GM12878 (cell line): ENCODE results near the gene COX17. TPM values are rescaled to one million over a fixed set of nuclear protein-coding genes. Genes with fewer than 3 reads are reported as not detected.

ENCODE experiments used
- ATAC-seq: fragments of 200-7000 bp; cut with Tn5 transposase; 3 replicates; pipeline ENCODE4 v1.9.1; 2020; ENCODE audit warnings: mild to moderate bottlenecking, moderate library complexity
- BruUV-seq: library from RNA; stranded (reverse); fragments of 400-500 nt; replicated peaks from 2 replicates; lab custom pipeline; 2021; lab: Mats Ljungman, UMichigan
- CTCF ChIA-PET: fragments of 300-600 bp; sonication (Branson Sonifier 250); formaldehyde crosslinking; extraction: SDS; loops from one replicate; lab custom pipeline; 2021; ENCODE audit warnings: inconsistent platforms; lab: Yijun Ruan, JAX
- POLR2A ChIA-PET: fragments of 350-600 bp; formaldehyde crosslinking; extraction: SDS; loops from one replicate; lab custom pipeline; 2021; ENCODE audit warnings: inconsistent platforms; lab: Charles Lee
- RAD21 ChIA-PET: fragments of 300-600 bp; sonication (Branson Sonifier 250); formaldehyde crosslinking; loops from one replicate; lab custom pipeline; 2023; ENCODE audit warnings: antibody characterized with exemption; ENCODE audit not compliant: unreplicated experiment; lab: Charles Lee
- SMC1A ChIA-PET: fragments of 300-600 bp; sonication (Branson Sonifier 250); formaldehyde crosslinking; loops from one replicate; lab custom pipeline; 2023; ENCODE audit not compliant: unreplicated experiment, uncharacterized antibody; lab: Charles Lee
- DNase-seq: peaks from one replicate; pipeline ENCODE4 v3.0.0-alpha.2; 2011; ENCODE audit warnings: low read depth, low spot score
- FAIRE-seq: peaks from 3 replicates; lab custom pipeline; 2011; peaks lifted over from hg19 to GRCh38; lab: Jason Lieb, UNC
- H2AFZ ChIP-seq: 2 replicates; pipeline ENCODE4 v1.6.0; 2011; ENCODE audit warnings: low read depth, low read length, control low read depth; ENCODE audit not compliant: control insufficient read depth
- H3K27ac ChIP-seq: 2 replicates; pipeline ENCODE4 v1.5.1; 2011; ENCODE audit warnings: control low read depth; ENCODE audit not compliant: control insufficient read depth, insufficient read depth
- H3K27me3 ChIP-seq, 2 experiments: replicated peaks in 1 of 2; 2 replicates each; pipeline versions ENCODE4 v1.6.0 to v1.6.1; 2011; ENCODE audit warnings: low read length in 1 of 2; ENCODE audit not compliant: control insufficient read depth in 2 of 2, insufficient read depth in 2 of 2
- H3K36me3 ChIP-seq, 2 experiments: 2 replicates each; pipeline ENCODE4 v1.5.1; 2011; ENCODE audit warnings: low read length in 1 of 2; ENCODE audit not compliant: control insufficient read depth in 2 of 2, insufficient read depth in 2 of 2
- H3K4me1 ChIP-seq: 2 replicates; pipeline ENCODE4 v1.6.1; 2011; ENCODE audit warnings: mild to moderate bottlenecking, low read length, moderate library complexity, mixed read lengths; ENCODE audit not compliant: control insufficient read depth, insufficient read depth
- H3K4me2 ChIP-seq: 2 replicates; pipeline ENCODE4 v1.6.0; 2011; ENCODE audit warnings: control low read depth; ENCODE audit not compliant: control insufficient read depth, insufficient read depth
- H3K4me3 ChIP-seq: fragments of 200-600 bp; sonication (generic); 2 replicates; pipeline ENCODE4 v1.5.1; 2016
- H3K79me2 ChIP-seq: 2 replicates; pipeline ENCODE4 v1.6.0; 2011; ENCODE audit warnings: low read length; ENCODE audit not compliant: control insufficient read depth, insufficient read depth
- H3K9ac ChIP-seq: 2 replicates; pipeline ENCODE4 v1.8.0; 2011; ENCODE audit warnings: low read length, control low read depth, mixed read lengths; ENCODE audit not compliant: control insufficient read depth, insufficient read depth
- H3K9me3 ChIP-seq: replicated peaks from 3 replicates; pipeline ENCODE4 v1.5.1; 2011; ENCODE audit warnings: mild to moderate bottlenecking, low read length; ENCODE audit not compliant: control insufficient read depth, insufficient read depth
- H4K20me1 ChIP-seq: 2 replicates; pipeline ENCODE4 v1.6.0; 2011; ENCODE audit not compliant: control insufficient read depth, insufficient read depth
- BACH1 ChIP-seq: fragments of 450-650 bp; IDR thresholded peaks from 2 replicates; pipeline ENCODE4 v1.6.1; 2017; ENCODE audit warnings: mild to moderate bottlenecking, borderline replicate concordance
- JUND ChIP-seq: IDR thresholded peaks from 2 replicates; pipeline ENCODE4 v1.6.1; 2012; ENCODE audit warnings: low read depth, mild to moderate bottlenecking, low read length, improper control_type of control experiment, moderate library complexity
- MXI1 ChIP-seq: fragments of 150-350 bp; IDR thresholded peaks from 2 replicates; pipeline ENCODE4 v1.6.1; 2011; ENCODE audit warnings: low read depth, mild to moderate bottlenecking, inconsistent platforms, low read length, improper control_type of control experiment
- SP1 ChIP-seq: IDR thresholded peaks from one replicate; pipeline ENCODE4 v1.6.1; 2011; ENCODE audit warnings: low read depth, low read length
- TARDBP ChIP-seq: IDR thresholded peaks from 2 replicates; pipeline ENCODE4 v1.6.1; 2016; ENCODE audit warnings: borderline replicate concordance
- TBL1XR1 ChIP-seq: IDR thresholded peaks from 2 replicates; pipeline ENCODE4 v1.6.1; 2012; ENCODE audit warnings: low read depth, low read length, improper control_type of control experiment
- ZNF217 ChIP-seq: fragments of 450-650 bp; IDR thresholded peaks from 2 replicates; pipeline ENCODE4 v1.6.1; 2017; ENCODE audit warnings: antibody characterized with exemption, mild to moderate bottlenecking
- WGBS: methylation state at CpG from one replicate; pipeline ENCODE4 v1.1.6; 2016; ENCODE audit warnings: low lambda C conversion rate; ENCODE audit not compliant: insufficient replicate concordance, insufficient coverage; ENCODE audit errors: missing lambda C conversion rate; 5-methylcytosine and 5-hydroxymethylcytosine counted together
- in situ Hi-C: fragments of 300-500 bp; cut with MboI; formaldehyde crosslinking; loops from 9 replicates; pipeline ENCODE4 v1.14.3; 2018; ENCODE audit warnings: mixed read lengths
- intact Hi-C: fragments of 100-400 bp; cut with micrococcal nuclease; formaldehyde crosslinking; loops from one replicate; pipeline ENCODE4 v1.14.2; 2022; ENCODE audit not compliant: unreplicated experiment
- polyA plus RNA-seq, 11 experiments: library from polyadenylated mRNA; depleted of rRNA in 4 of 11; unstranded in 6 of 11; stranded (reverse) in 5 of 11; fragments of >200 nt; fragmentation: Nextera tagmentation in 4 of 11; fragmentation: Illumina TruSeq in 1 of 11; extraction: Ambion mirVana in 4 of 11; extraction: Trizol in 1 of 11; gene quantifications; 1 replicate in 1 of 11; 2 replicates in 10 of 11; pipeline versions ENCODE4 v1.2.1 to v1.2.3, GENCODE V29; 2011 to 2016; ENCODE audit warnings: inconsistent platforms in 2 of 11, missing spikeins in 2 of 11, low read depth in 1 of 11
- total RNA-seq, 4 experiments: library from RNA; depleted of rRNA in 3 of 4; stranded (reverse); fragments of >200 nt in 3 of 4; fragmentation: Illumina TruSeq in 1 of 4; extraction: Trizol in 1 of 4; gene quantifications; 2 replicates each; pipeline versions ENCODE4 v1.2.1 to v1.2.3, GENCODE V29; 2013 to 2021
- TF ChIP-seq, protein P1 (sequence below): IDR thresholded peaks from 2 replicates; pipeline ENCODE4 v1.6.1; 2012; ENCODE audit warnings: mild to moderate bottlenecking, low read depth, low read length
- TF ChIP-seq, protein P2 (sequence below): fragments of 450-650 bp; IDR thresholded peaks from 2 replicates; pipeline ENCODE4 v1.6.1; 2014; ENCODE audit warnings: mild to moderate bottlenecking

COX17 gene
- total and polyA plus RNA-seq, 10 of the 15 experiments (the other 5 are each of a cell fraction or from before 2014, with no cell fraction given), result 111 to 717 (median 243) TPM

DNA sequence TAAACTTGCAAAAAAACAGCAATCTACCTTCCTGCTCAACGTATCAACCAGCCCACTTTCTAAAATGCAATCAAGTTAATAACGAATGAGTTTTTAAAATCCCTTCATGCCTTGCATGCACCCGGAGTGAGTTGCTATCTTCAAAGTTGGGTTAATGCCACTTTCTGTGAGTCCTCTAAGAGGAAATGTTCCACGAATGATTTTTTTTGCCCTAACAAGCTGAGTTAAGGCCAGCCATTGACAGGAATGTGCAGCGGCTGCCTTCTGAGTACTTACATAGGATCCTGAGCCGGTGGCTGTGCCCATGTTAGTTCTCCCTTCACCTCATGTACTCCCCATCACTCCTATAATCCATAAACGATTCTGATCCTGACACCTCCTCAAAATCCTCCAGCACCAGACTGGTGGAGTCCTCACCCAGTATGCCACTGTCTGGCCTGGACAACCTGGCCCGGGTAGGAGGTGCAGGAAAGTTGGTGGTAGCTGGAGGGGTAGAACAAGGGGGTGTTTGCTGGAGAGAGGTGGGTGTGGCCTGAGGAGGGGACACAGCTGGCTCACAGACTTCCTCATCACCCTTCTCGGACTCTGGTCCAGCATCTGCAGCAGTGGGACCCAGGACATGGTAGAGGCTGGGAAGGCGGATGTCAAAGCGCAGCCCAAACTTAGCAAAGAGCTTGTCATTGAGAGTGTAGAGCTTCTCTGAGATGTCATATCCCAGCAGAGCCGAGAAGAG lies 29.2 kb downstream of the COX17 start (continued):
- TF ChIP-seq BACH1 (no peak), TBL1XR1 (no peak), SP1 (no peak)

DNA sequence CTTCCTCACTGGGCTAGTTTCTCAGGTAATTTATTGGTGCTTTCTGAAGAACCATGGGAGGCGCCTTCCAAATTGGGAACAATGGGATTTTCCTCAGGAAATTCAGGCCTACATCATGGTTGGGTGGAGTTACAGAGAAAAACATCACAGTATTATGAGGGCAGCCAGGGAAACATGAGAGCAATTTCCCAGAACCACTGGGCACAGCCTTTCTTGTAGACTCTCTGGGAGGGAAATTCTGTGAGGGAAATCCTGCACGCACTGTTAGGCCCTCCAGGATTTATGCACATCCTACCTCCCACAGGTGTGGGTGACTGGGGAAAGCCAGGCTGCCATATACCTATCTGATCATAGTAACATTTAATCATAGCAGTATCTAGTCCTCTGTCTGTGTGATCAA lies 30.0 kb downstream of the COX17 start:
- FAIRE-seq, result no peak
- TF ChIP-seq, protein P1, sequence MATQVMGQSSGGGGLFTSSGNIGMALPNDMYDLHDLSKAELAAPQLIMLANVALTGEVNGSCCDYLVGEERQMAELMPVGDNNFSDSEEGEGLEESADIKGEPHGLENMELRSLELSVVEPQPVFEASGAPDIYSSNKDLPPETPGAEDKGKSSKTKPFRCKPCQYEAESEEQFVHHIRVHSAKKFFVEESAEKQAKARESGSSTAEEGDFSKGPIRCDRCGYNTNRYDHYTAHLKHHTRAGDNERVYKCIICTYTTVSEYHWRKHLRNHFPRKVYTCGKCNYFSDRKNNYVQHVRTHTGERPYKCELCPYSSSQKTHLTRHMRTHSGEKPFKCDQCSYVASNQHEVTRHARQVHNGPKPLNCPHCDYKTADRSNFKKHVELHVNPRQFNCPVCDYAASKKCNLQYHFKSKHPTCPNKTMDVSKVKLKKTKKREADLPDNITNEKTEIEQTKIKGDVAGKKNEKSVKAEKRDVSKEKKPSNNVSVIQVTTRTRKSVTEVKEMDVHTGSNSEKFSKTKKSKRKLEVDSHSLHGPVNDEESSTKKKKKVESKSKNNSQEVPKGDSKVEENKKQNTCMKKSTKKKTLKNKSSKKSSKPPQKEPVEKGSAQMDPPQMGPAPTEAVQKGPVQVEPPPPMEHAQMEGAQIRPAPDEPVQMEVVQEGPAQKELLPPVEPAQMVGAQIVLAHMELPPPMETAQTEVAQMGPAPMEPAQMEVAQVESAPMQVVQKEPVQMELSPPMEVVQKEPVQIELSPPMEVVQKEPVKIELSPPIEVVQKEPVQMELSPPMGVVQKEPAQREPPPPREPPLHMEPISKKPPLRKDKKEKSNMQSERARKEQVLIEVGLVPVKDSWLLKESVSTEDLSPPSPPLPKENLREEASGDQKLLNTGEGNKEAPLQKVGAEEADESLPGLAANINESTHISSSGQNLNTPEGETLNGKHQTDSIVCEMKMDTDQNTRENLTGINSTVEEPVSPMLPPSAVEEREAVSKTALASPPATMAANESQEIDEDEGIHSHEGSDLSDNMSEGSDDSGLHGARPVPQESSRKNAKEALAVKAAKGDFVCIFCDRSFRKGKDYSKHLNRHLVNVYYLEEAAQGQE, result no peak
- TF ChIP-seq MXI1 (no peak), JUND (no peak), ZNF217 (no peak), TARDBP (no peak)
- TF ChIP-seq, protein P2, sequence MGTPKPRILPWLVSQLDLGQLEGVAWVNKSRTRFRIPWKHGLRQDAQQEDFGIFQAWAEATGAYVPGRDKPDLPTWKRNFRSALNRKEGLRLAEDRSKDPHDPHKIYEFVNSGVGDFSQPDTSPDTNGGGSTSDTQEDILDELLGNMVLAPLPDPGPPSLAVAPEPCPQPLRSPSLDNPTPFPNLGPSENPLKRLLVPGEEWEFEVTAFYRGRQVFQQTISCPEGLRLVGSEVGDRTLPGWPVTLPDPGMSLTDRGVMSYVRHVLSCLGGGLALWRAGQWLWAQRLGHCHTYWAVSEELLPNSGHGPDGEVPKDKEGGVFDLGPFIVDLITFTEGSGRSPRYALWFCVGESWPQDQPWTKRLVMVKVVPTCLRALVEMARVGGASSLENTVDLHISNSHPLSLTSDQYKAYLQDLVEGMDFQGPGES, result no peak
- H3K27me3 ChIP-seq, result no peaks in the 10 kb centered on the region
- no peak overlapping the region for H3K4me3 ChIP-seq
- no peaks in the 10 kb centered on the region for H4K20me1 ChIP-seq
- no TSS peak for BruUV-seq
- 59% methylated on average over 2 of the region's 2 CpGs for WGBS
- H3K79me2 ChIP-seq, result no peaks in the 10 kb centered on the region
- H3K9ac ChIP-seq, result no peak overlapping the region
- in situ Hi-C loops, result no loop called here
- CTCF ChIA-PET, result interaction anchor here (1.1 to 1.7 kb wide), 2 partner anchors 14 to 34 kb away, joined by 3 to 7 read pairs; no protein-coding TSS in a partner anchor
- SMC1A ChIA-PET, result interaction anchor here (1.0 to 3.3 kb wide), 6 partner anchors 14 to 26 kb away, joined by 3 to 9 read pairs (median 5); partner anchors contain the start of gene POPDC2
- no peaks in the 10 kb centered on the region for H3K9me3 ChIP-seq
- RAD21 ChIA-PET, result interaction anchor here (1.0 kb wide), 2 partner anchors 25 to 86 kb away, joined by 3 read pairs; no protein-coding TSS in a partner anchor
- H3K4me2 ChIP-seq, result no peak overlapping the region
- H2AFZ ChIP-seq, result no peak overlapping the region
- POLR2A ChIA-PET, result interaction anchor here (1.2 kb wide), 1 partner anchor 10 kb away, joined by 3 read pairs; no protein-coding TSS in a partner anchor
- peaks cover under 1 to 2% of the 10 kb centered on the region in 2 experiments; a peak in 2 of 4 replicates for H3K36me3 ChIP-seq
- DNase-seq, result no peak
- intact Hi-C loops, result no loop called here
- peaks cover 3% of the 10 kb centered on the region; the same call in 1 of the 2 replicates for H3K4me1 ChIP-seq
- H3K27ac ChIP-seq, result no peak overlapping the region
- ATAC-seq, result no peak
